Parathyroid adenoma (tissue), 2 donors: Measurements from ENCODE around the gene EDN3.

Experiments used
- H2AFZ ChIP-seq: fragments of 300-600 bp; sonication (generic); one replicate; pipeline ENCODE4 v1.7.0; 2017; ENCODE audit warnings: antibody characterized with exemption, mild to moderate bottlenecking
- H3K27ac ChIP-seq: fragments of 300-600 bp; sonication (generic); one replicate; pipeline ENCODE4 v1.7.0; 2017
- H3K27me3 ChIP-seq: fragments of 300-600 bp; sonication (generic); one replicate; pipeline ENCODE4 v1.7.0; 2017; ENCODE audit warnings: low read length; ENCODE audit not compliant: control insufficient read depth, insufficient read depth
- H3K36me3 ChIP-seq: fragments of 300-600 bp; sonication (generic); one replicate; pipeline ENCODE4 v1.7.0; 2017; ENCODE audit warnings: low read length; ENCODE audit not compliant: control insufficient read depth, insufficient read depth
- H3K4me1 ChIP-seq: fragments of 300-600 bp; sonication (generic); one replicate; pipeline ENCODE4 v1.7.0; 2017; ENCODE audit warnings: control low read depth
- H3K4me2 ChIP-seq: fragments of 300-600 bp; sonication (generic); one replicate; pipeline ENCODE4 v1.7.0; 2017; ENCODE audit warnings: low read length
- H3K4me3 ChIP-seq: fragments of 300-600 bp; sonication (generic); one replicate; pipeline ENCODE4 v1.7.0; 2017; ENCODE audit warnings: low read depth, low read length
- H3K79me2 ChIP-seq: fragments of 300-600 bp; sonication (generic); one replicate; pipeline ENCODE4 v1.7.0; 2017; ENCODE audit warnings: control low read depth
- H3K9ac ChIP-seq: fragments of 300-600 bp; sonication (generic); one replicate; pipeline ENCODE4 v1.7.0; 2017; ENCODE audit warnings: mild to moderate bottlenecking
- H3K9me3 ChIP-seq: fragments of 300-600 bp; sonication (generic); one replicate; pipeline ENCODE4 v1.7.0; 2017; ENCODE audit warnings: low read length; ENCODE audit not compliant: control insufficient read depth
- TF ChIP-seq, protein P1 (sequence below): fragments of 300-600 bp; sonication (generic); IDR thresholded peaks from one replicate; pipeline ENCODE4 v1.7.0; 2017; ENCODE audit warnings: antibody characterized with exemption, mild to moderate bottlenecking
- donor health status: primary hyperparathyroidism.

EDN3 gene

DNA sequence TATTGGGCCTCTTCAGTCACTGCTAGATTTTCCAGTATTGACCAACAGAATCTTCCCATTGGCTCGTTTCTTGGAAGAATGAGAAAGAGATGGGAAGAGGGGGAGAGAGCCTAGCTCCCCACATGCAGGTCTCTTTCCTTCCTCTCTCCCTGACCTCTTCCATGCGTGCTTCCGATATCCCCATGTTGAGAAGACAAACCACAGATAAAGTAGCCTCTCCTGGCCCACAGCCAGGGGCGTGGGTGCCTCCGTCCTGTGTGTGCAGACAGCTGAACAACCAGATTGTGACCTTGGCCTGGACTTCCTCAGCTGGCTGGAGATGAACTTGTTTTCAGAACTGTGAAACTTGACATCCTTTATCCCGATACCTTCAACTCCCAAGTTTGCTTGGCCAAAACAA is 71.0 kb downstream of the EDN3 start:
- no peak overlapping the region for H3K4me2 ChIP-seq
- H3K27ac ChIP-seq: no peak overlapping the region
- TF ChIP-seq, protein P1, sequence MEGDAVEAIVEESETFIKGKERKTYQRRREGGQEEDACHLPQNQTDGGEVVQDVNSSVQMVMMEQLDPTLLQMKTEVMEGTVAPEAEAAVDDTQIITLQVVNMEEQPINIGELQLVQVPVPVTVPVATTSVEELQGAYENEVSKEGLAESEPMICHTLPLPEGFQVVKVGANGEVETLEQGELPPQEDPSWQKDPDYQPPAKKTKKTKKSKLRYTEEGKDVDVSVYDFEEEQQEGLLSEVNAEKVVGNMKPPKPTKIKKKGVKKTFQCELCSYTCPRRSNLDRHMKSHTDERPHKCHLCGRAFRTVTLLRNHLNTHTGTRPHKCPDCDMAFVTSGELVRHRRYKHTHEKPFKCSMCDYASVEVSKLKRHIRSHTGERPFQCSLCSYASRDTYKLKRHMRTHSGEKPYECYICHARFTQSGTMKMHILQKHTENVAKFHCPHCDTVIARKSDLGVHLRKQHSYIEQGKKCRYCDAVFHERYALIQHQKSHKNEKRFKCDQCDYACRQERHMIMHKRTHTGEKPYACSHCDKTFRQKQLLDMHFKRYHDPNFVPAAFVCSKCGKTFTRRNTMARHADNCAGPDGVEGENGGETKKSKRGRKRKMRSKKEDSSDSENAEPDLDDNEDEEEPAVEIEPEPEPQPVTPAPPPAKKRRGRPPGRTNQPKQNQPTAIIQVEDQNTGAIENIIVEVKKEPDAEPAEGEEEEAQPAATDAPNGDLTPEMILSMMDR: no peak
- no peaks in the 10 kb centered on the region for H3K79me2 ChIP-seq
- no peaks in the 10 kb centered on the region for H3K9me3 ChIP-seq
- no peaks in the 10 kb centered on the region for H3K4me1 ChIP-seq
- H2AFZ ChIP-seq: no peak overlapping the region
- no peaks in the 10 kb centered on the region for H3K27me3 ChIP-seq
- no peak overlapping the region for H3K4me3 ChIP-seq
- no peaks in the 10 kb centered on the region for H3K36me3 ChIP-seq
- no peak overlapping the region for H3K9ac ChIP-seq

DNA sequence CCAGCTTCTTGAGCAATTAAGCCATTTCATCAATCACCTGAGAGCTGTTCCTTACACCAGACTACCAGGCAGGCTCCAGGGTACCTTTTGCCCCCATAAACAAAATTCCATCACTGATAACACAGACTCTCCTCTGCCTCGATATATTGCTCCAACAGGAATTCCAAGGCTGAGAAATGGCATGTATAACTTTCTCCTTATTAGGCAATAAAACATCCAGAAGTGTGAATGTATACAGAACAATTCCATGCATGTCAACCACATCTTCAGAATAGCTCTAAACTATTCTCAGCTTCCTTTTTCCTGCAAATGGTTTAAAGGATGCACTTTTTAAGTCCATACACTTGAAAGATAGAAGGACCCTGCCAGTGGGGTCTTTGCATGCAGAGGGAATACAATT is 73.8 kb downstream of the EDN3 start:
- no peaks in the 10 kb centered on the region for H3K27me3 ChIP-seq
- H3K36me3 ChIP-seq: no peaks in the 10 kb centered on the region
- no peak overlapping the region for H2AFZ ChIP-seq
- H3K4me3 ChIP-seq: no peak overlapping the region
- H3K79me2 ChIP-seq: no peaks in the 10 kb centered on the region
- TF ChIP-seq, protein P1: no peak
- H3K27ac ChIP-seq: no peak overlapping the region
- H3K9me3 ChIP-seq: no peaks in the 10 kb centered on the region
- no peak overlapping the region for H3K9ac ChIP-seq
- H3K4me1 ChIP-seq: no peaks in the 10 kb centered on the region
- no peak overlapping the region for H3K4me2 ChIP-seq

DNA sequence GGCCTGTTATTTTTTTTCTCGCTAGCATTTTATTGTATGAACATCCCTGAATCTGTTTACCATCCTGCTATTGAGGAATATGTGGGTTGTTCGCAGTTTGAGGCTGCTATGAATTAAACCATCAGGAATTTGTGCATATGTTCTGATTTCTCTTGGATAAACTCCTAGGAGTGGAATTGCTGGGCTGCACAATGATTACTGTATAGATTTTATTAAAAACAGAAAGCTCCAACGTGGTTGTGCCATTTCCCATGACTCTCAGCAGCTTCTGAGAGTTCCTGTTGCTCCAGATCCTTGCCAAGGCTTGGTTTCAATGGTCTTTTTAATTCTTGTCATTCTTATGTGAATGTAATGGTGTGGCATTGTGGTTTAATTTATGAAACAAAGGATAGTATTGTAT is 75.1 kb downstream of the EDN3 start:
- Histone ChIP-seq H3K27me3 (no peaks in the 10 kb centered on the region), H3K27ac (no peak overlapping the region), H3K4me2 (no peak overlapping the region), H2AFZ (no peak overlapping the region), H3K4me1 (no peaks in the 10 kb centered on the region), H3K9ac (no peak overlapping the region), H3K36me3 (no peaks in the 10 kb centered on the region), H3K9me3 (no peaks in the 10 kb centered on the region), H3K79me2 (no peaks in the 10 kb centered on the region), H3K4me3 (no peak overlapping the region)
- TF ChIP-seq, protein P1: no peak
